GM18505 (cell line): Measurements from ENCODE around the gene IL1RAPL1.
A peak's percentile ranks its signal among the peaks of the same experiment; 100 is the strongest.

ENCODE experiments used
- ATAC-seq: cut with Tn5 transposase; IDR thresholded peaks from one replicate; pipeline ENCODE4 v1.9.1; 2021; ENCODE audit not compliant: unreplicated experiment
- POLR2A ChIP-seq: IDR thresholded peaks from 4 replicates; pipeline ENCODE4 v1.6.1; 2011; ENCODE audit warnings: borderline replicate concordance; ENCODE audit not compliant: insufficient read depth, insufficient read length; ENCODE audit errors: extremely low read depth

The IL1RAPL1 gene

DNA sequence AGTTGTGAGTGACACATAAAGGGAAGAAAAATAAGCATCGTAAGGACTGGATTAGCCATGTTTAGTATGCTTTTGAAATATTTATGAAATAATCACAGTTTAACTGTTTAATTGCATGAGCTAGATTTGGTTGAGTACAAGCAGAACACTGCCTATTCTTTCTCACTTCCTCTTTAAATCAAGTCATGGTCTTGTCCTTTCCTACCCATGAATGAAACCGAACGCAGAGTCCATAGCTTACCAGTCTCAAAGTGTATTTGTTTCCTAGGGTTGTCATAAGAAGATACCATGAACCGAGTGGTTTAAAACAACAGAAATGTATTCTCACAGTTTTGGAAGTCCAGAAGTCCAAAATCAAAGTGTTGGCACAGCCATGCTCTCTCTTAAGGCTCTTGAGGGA, 944.1 kb downstream of the IL1RAPL1 start:
- TF ChIP-seq POLR2A: no peak
- peak; percentile 83 for ATAC-seq

DNA sequence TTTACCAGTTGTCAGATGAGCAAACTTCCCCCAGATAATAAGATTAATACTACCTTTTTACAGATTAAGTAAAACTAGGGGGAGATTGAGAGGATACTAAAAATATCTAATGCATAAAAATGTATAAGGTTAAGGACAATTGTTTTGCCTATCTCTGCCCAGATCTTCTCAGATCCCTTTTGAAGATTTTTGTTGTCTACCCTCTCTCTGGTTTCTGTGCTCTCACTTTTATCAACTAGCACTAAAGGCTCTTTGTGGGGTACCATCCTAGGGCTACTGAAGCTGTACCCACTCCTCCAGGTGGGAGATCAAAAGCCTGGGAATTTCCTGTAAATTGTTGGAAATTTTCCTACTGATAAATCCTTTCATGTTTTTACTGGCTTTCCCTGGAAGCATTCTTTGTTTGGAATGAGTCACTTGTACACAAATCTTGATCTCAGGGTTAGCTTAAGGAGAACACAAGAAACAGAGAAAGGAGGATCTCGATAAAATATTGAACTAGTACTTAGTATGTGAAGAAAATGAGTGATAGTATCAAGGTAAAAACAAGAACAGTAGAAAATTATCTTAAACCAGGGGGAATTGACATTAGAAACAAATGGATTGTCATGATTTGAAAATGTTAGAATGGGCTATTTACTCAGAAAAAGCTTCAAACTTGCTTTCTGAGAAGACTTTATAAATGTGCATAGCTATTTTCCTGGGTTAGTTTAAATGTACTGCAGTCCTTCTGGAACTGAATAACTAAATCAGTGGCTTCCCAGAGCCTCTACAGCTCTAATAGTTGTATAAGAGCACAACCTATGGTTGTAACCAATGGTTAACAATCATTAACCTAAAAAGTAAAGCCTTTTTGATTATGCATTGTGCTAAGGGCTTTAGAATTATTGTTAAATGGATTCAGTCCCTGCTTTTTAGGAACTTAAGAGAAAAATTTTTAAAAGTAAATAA, 948.2 kb downstream of the IL1RAPL1 start:
- no peak for ATAC-seq
- no peak for TF ChIP-seq POLR2A

DNA sequence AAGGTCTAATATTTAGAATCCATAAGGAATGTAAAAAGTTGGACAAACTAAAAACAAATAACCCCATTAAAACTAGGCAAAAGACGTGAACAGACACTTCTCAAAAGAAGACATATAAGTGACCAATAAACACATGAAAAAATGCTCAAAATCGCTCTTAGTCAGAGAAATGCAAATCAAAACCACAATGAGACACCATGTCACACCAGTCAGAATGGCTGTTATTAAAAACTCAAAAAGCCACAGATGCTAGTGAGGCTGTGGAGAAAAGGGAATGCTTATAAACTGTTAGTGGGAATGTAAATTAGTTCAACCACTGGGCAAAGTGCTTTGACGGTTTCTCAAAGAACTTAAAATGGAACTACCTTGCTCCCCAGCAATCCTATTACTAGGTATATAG, 953.8 kb downstream of the IL1RAPL1 start:
- no peak for ATAC-seq

DNA sequence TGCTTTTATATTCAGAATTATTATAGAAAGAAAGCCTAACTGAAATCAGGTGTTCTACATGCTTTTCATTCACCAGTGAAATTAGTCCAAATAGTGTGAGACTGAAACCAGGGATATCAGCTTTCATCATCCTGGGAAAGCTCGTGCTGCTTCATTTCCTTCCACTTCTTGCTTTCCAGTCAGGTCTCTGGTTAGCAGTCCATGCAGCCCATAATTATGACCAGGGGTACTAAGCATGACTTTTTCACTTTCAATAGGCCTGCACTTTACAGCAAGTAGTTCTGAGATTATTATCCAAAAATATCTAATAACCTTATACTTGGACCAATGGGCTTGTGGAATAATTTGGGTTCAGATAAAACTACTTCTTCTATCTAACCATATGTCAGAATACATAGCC, 954.9 kb downstream of the IL1RAPL1 start:
- peak; percentile 65 for ATAC-seq
- no peak for TF ChIP-seq POLR2A

More for the DNA sequence above, 953.8 kb downstream of the IL1RAPL1 start:
- TF ChIP-seq POLR2A: no peak

GRCh38 chrX:29545878-29546277, 958.6 kb downstream of the IL1RAPL1 start:
- ATAC-seq: no peak
- TF ChIP-seq POLR2A: no peak

DNA sequence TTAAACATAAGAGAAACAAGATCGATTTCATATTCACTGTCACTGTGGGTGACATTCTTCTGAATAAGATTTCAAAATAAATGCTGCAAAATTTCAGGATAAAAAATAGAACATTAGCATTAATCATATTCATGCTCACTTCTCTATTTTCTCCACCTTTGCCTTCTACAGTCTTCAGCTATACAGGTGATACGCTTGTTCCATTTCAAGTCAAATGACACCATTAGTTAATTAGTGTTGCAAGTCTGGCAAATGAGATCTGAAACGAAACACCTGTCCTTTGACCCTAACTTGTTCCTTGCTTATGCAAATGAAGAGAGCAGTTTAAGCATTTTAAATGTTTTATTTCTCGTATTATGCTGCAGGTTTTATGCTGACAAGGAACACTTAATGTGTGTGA, 960.6 kb downstream of the IL1RAPL1 start:
- no peak for ATAC-seq
- no peak for TF ChIP-seq POLR2A

DNA sequence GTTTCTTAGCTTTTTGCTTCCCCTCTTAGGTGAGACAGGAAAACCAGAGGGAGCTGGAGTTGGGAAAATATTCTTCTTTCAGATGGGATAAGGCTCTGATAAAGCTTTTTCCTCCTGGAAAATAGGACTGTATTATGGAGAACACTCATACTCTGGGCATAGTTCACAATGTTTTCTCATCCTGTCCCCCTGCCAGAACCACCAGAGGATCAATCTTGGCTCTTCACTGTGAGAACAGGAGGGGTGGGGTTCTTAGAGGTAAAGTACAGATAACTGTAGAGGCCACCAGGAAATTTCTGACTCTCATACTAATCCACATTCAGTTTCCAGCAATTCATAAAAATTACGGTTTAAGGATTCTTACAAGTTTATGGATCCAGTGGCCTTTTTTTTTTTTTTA, 966.3 kb downstream of the IL1RAPL1 start:
- no peak for ATAC-seq
- no peak for TF ChIP-seq POLR2A

GRCh38 chrX:29555465-29556091, 968.3 kb downstream of the IL1RAPL1 start:
- ATAC-seq: peak; percentile 98
- TF ChIP-seq POLR2A: peak; percentile 44

DNA sequence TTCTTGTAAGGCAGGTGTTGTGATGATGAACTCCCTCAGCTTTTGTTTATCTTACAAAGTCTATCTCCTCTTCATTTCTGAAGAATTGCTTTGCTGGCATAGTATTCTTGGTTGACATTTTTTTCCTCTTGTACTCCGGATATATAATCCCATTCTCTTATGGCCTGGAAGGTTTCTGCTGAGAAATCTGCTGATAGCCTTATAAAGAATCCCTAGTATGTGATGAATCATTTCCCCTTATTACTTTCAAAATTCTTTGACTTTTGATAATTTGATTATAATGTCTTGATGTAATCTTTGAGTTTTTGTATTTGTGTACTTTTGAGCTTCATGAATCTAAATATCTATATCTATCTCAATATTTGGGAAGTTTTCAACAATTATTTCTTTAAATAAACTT, 972.8 kb downstream of the IL1RAPL1 start:
- ATAC-seq: no peak
- no peak for TF ChIP-seq POLR2A

- no peak for ATAC-seq
- no peak for TF ChIP-seq POLR2A
Observed at GRCh38 chrX:29561417-29561816, 974.2 kb downstream of the IL1RAPL1 start.

DNA sequence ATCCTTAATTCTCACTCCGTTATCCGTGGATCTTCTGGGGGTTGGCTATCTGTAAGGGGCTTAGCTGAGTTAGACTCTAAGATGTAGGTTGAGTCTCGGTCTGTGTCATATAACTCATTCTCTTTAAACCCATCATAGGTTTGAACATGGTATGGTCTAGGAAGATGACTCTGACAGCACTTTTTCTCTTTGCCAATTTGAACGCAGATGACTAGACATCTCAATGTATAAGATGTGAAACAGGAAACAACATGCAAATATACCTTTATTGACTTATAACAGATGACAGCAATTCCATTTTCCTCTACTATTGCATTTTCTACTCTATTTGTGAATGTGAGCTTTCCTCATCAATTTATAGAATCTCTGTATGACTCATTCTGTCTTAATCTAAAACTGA, 993.3 kb downstream of the IL1RAPL1 start:
- no peak for ATAC-seq
- TF ChIP-seq POLR2A: no peak

GRCh38 chrX:29581223-29581622, 994.0 kb downstream of the IL1RAPL1 start:
- no peak for ATAC-seq
- no peak for TF ChIP-seq POLR2A

DNA sequence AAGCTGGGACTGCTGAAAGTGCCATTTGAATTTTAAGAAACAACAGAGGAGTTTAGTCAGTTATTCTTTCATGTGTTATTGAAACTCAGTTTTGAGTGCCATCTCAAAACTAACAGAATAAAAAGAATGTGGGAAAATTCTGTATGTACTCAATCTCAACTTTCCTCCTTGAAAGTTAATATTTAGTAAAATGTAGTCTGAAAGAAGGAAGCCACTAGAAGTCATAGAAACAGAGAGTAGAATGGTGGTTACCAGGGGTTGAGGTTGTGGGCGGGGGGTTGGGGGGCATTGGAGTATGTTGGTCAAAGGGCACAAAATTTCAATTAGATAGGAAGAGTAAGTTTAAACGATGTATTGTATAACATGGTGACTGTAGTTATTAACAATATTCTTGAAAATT, 999.9 kb downstream of the IL1RAPL1 start:
- ATAC-seq: no peak
- TF ChIP-seq POLR2A: no peak

GRCh38 chrX:29590921-29591320, 1003.7 kb downstream of the IL1RAPL1 start:
- TF ChIP-seq POLR2A: no peak
- no peak for ATAC-seq
